ENCODE results near the gene STX19.
"Not testable (repeated sequence)": the region's sequence is repeated elsewhere in the genome, so short reads cannot be mapped to it uniquely, and the experiment has no call there.

STX19 gene

DNA sequence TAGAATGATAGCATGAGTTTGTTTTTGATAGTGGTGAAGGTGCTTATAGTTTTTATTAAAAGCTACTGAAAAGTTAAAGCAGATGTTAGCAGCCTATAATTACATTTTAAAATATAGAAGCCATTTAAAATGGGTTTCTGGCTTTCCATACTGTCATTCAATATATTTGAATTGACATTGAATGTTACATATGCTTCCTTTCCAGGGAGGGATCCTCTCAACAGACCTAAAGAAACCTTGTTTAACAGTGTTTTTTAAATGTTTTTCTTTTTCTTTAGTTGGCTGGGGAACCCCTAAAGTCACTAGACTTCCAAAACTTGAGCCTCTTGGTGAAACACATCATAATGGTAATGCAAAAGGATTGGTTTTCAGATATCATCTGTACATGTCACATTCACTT is 22.1 kb upstream of the STX19 start:
- DNase-seq (ENCODE audit: low read depth) = no peak
- TF ChIP-seq, protein P1, sequence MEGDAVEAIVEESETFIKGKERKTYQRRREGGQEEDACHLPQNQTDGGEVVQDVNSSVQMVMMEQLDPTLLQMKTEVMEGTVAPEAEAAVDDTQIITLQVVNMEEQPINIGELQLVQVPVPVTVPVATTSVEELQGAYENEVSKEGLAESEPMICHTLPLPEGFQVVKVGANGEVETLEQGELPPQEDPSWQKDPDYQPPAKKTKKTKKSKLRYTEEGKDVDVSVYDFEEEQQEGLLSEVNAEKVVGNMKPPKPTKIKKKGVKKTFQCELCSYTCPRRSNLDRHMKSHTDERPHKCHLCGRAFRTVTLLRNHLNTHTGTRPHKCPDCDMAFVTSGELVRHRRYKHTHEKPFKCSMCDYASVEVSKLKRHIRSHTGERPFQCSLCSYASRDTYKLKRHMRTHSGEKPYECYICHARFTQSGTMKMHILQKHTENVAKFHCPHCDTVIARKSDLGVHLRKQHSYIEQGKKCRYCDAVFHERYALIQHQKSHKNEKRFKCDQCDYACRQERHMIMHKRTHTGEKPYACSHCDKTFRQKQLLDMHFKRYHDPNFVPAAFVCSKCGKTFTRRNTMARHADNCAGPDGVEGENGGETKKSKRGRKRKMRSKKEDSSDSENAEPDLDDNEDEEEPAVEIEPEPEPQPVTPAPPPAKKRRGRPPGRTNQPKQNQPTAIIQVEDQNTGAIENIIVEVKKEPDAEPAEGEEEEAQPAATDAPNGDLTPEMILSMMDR (conservative IDR thresholded peaks at IDR 0.05; ENCODE audit: low read length) = no peak
- no peak overlapping the region for H3K4me3 ChIP-seq (ENCODE audit: low read length)

DNA sequence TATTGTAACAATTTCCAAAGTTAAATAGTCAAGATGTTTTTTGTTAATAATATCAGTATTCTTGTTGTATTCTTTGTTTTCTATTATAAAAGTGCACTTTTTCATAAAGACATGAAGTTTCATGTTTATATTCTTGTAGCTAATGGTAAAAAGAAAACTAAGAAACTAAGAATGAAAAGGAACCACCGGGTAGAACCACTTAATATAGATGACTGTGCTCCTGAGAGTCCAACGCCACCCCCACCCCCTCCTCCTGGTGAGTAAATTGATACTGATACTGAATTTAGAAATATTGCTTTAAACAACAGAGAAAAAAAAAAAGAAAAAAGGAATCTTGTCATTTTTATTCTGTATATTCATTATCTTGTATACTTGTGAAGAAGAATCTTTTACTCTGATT is 20.9 kb upstream of the STX19 start:
- H3K4me3 ChIP-seq (ENCODE audit: low read length) = no peak overlapping the region
- TF ChIP-seq, protein P1 (conservative IDR thresholded peaks at IDR 0.05; ENCODE audit: low read length) = no peak
- DNase-seq (ENCODE audit: low read depth) = no peak

DNA sequence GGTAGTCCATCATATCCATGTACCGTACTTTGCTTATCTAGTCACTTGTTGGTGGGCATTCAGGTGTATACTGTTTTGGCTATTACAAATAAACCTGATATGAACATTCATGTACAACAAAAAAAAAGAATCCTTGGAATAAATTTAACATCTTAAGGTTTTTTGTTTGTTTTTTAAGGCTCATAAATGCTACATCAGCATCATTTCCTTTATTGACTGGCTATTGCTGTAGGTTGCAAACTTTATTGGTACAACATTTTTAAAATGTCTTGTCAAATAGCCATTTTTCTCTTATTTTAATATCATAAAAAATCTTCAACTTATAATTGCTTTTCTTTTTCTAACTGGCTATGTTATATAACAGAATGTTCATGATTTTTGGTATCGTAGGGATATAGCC is 18.1 kb upstream of the STX19 start:
- DNase-seq (ENCODE audit: low read depth) = no peak
- H3K4me3 ChIP-seq (ENCODE audit: low read length) = no peak overlapping the region
- TF ChIP-seq, protein P1 (conservative IDR thresholded peaks at IDR 0.05; ENCODE audit: low read length) = no peak

DNA sequence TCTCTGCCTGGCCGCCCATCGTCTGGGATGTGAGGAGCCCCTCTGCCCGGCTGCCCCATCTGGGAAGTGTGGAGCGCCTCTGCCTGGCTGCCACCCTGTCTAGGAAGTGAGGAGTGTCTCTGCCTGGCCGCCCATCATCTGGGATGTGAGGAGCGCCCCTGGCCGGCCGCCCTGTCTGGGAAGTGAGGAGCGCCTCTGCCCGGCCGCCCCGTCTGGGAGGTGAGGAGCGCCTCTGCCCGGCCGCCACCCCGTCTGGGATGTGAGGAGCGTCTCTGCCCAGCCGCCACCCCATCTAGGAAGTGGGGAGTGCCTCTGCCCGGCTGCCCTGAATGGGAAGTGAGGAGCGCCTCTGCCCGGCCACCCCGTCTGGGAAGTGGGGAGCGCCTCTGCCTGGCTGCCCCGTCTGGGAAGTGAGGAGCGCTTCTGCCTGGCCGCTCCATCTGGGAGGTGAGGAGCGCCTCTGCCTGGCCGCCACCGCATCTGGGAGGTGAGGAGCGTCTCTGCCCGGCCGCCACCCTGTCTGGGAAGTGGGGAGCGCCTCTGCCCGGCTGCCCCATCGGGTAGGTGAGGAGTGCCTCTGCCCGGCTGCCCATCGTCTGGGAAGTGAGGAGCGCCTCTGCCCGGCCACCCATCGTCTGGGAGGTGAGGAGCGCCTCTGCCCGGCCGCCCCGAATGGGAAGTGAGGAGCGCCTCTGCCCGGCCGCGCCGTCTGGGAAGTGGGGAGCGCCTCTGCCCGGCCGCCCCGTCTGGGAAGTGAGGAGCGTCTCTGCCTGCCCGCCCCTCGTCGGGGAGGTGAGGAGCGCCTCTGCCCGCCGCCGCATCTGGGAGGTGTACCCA is 15.9 kb upstream of the STX19 start:
- not testable (repeated sequence) for DNase-seq (ENCODE audit: low read depth); H3K4me3 ChIP-seq (ENCODE audit: low read length)

DNA sequence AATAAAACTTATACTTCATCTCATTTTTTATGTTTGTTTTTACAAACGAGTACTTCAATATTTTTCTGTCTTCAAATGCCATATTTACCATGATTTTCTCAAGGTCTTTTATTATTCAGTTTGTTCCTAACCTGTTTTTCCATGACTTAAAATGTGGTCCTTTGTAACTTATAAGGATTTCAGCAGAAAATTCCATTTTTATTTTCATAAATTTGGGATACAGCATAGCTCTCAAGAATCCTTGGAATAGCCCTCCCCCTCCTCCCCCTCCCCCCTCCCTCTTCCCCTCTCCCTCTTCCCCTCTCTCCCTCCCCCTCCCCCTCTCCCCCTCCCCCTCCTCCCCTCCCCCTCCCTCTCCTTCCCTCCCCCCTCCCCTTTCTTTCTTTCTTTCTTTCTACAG is 14.9 kb upstream of the STX19 start:
- H3K4me3 ChIP-seq (ENCODE audit: low read length) = no peak overlapping the region
- DNase-seq (ENCODE audit: low read depth) = no peak
- TF ChIP-seq, protein P1 (conservative IDR thresholded peaks at IDR 0.05; ENCODE audit: low read length) = no peak

DNA sequence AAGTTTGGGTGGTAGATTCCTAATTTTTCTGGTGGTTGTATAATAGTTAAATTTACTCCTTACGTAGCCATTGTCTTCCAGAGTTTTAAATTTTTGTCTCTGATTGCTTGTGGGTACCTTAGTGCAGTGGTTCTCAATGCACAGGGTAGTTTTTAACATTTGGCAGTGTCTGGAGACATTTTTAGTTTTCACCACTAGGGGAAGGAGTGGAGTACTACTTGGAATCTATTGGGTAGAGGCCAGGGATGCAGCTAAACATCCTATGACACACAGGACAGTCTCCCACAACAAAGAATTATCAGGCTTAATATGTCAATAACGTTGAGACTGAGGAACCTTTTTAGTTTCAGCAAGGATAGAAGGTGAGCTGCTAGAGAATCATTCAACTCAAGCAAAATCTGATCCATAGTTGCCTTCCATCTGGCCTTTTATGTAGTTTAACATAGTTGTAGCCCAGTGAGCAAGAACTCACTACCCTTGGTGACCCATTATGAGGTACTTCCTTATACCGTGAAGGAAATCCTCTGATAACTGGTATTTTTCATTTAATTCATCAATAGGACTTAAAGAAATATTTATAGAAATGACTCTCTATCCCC is 8.6 kb upstream of the STX19 start:
- H3K4me3 ChIP-seq (ENCODE audit: low read length) = no peak overlapping the region
- peak; percentile 66 for DNase-seq (ENCODE audit: low read depth)
- TF ChIP-seq, protein P1 (conservative IDR thresholded peaks at IDR 0.05; ENCODE audit: low read length) = peak; percentile 67

DNA sequence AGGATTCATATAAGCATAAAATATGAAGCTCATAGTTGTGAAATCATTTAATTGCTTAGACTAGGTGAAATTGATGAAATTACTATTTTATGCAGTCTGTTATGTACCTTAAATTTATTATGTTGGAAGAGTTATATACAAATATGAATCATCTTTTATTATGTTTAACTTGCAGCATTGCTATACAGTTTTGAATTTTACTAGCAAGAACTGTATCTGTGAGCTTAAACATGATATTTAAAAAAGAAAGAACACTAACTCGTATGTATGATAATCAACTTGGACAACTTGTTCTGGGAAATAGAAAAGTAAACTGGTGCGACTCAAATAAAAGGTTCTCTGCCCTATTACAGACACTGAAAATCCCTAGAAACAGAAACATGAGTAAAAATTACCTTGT is 1.8 kb downstream of the STX19 start:
- H3K4me3 ChIP-seq (ENCODE audit: low read length) = no peak overlapping the region
- TF ChIP-seq, protein P1 (conservative IDR thresholded peaks at IDR 0.05; ENCODE audit: low read length) = no peak
- DNase-seq (ENCODE audit: low read depth) = no peak

Data from AG10803 (cell line).